GM23248 (cell line): ENCODE measurements around the gene CFAP126.

Source experiments
- EZH2 ChIP-seq: fragments of 200-600 bp; sonication (generic); IDR thresholded peaks from 2 replicates; pipeline ENCODE4 v1.6.1; 2018; ENCODE audit warnings: antibody characterized with exemption, mild to moderate bottlenecking; ENCODE audit not compliant: insufficient read depth, poor library complexity, severe bottlenecking
- EZH2phosphoT487 ChIP-seq: fragments of 200-600 bp; sonication (generic); IDR thresholded peaks from 2 replicates; pipeline ENCODE4 v1.6.1; 2018; ENCODE audit warnings: antibody characterized with exemption, moderate library complexity, mild to moderate bottlenecking, low read depth; ENCODE audit not compliant: insufficient read depth

DNA sequence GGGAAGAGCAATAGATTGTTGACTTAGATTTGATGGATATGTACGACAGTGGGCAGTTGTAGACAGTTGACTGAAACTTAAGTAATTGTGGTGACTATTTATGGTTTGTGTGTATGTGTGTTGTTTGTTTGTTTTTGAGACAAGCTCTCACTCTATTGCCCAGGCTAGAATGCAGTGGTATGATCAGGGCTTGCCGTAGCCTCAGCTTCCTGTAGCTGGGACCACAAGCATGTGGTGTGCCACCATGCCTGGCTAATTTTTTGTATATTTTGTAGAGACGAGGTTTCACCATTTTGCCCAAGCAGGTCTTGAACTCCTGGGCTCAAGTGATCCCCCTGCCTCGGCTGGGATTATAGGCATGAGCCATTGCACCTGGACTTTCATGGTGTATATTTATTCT lies 43.7 kb downstream of the CFAP126 start:
- no peak for TF ChIP-seq EZH2
- no peak for TF ChIP-seq EZH2phosphoT487
